ENCODE data around the gene ESR1. TPM values are rescaled to one million over a fixed set of nuclear protein-coding genes. Genes with fewer than 3 reads are reported as not detected.

ESR1 gene
- total and polyA plus RNA-seq, 9 donors = 6.6 to 44.5 (median 18.5) TPM

DNA sequence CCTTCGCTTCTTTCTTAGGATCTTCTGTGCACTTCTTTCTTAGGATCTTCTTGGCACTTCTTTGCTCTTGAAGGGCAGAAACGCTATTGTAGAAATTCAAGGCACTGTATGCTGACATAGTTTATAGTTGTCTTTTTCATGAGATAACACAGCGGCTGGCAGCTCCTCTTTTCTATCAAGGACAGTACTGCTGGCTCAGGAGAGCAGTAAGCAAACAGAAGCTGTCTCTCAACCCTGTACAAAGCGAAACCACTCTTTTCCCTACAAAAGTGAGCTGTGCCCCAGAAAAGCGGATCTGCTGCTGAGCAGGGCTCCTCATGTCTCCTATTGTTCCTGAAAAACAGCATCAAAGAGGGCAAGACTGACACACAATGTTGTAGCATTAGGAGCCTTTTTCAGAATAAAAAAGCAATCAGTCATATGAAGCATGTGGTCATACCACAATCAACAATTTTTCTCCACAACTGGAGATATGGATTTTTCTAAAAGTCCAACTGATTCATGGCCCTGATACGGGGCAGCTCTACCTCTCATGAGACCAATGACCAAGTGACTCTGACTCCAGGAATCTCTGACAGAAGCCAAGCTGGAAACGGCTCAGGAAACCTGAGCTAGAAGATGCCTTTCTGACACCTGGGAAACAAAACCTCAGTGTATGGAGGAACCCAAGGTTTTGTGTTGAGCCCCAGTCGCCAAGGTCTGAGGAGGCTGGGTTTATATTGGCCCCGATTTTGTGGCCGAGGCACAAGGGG is 255.9 kb downstream of the ESR1 start:
- peak overlapping the region in 1 of 2 donors; percentile 63 for H3K27ac ChIP-seq
- peak in 4 of 5 donors; percentile 27 to 44 (median 30) for DNase-seq
- H3K36me3 ChIP-seq = no peaks in the 10 kb centered on the region
- 36 to 45% (median 36%) methylated on average over 10 of the region's 10 CpGs for WGBS, 3 donors
- no peaks in the 10 kb centered on the region for H3K27me3 ChIP-seq
- peaks cover 12% of the 10 kb centered on the region for H3K4me1 ChIP-seq (ENCODE audit: insufficient read depth)
- intact Hi-C loops (cut with DNase I) = no loop called here
- H3K9me3 ChIP-seq = no peaks in the 10 kb centered on the region
- H3K4me3 ChIP-seq = no peak overlapping the region
- TF ChIP-seq, protein P1, sequence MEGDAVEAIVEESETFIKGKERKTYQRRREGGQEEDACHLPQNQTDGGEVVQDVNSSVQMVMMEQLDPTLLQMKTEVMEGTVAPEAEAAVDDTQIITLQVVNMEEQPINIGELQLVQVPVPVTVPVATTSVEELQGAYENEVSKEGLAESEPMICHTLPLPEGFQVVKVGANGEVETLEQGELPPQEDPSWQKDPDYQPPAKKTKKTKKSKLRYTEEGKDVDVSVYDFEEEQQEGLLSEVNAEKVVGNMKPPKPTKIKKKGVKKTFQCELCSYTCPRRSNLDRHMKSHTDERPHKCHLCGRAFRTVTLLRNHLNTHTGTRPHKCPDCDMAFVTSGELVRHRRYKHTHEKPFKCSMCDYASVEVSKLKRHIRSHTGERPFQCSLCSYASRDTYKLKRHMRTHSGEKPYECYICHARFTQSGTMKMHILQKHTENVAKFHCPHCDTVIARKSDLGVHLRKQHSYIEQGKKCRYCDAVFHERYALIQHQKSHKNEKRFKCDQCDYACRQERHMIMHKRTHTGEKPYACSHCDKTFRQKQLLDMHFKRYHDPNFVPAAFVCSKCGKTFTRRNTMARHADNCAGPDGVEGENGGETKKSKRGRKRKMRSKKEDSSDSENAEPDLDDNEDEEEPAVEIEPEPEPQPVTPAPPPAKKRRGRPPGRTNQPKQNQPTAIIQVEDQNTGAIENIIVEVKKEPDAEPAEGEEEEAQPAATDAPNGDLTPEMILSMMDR (IDR thresholded peaks at IDR 0.05) = no peak
- no peak for TF ChIP-seq EP300 (IDR thresholded peaks at IDR 0.05)
- TF ChIP-seq POLR2A (IDR thresholded peaks at IDR 0.05) = no peak

DNA sequence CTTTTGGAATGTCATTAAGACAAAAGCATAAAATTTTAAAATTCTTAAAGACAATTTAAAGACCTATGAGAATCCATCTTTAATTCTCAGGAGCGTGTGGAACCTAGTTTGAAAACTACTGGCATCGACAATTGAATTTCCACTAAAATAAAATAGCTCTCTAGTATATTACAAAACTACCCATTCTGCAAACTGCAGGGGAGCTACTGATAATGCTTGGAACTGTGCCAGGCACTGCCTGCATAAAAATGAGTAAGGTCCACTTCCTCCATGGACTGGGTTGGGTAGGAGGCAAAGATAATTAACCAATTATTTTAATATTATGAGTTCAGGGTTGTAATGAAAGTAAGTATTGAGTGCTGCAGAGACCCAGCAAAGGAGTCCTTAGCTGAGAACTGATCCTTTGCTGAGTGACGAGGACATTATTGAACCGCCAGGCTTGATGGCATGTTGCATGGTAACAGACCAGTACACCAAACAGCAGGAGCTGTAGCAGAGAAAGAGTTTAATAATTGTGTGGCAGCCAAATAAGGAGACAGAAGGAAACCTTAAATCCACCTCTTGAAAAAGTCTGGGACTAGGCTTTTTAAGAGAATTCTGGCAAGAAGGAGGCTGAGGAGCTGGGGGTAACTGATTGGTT is 261.3 kb downstream of the ESR1 start:
- TF ChIP-seq POLR2A (IDR thresholded peaks at IDR 0.05) (no peak), EP300 (IDR thresholded peaks at IDR 0.05) (no peak)
- TF ChIP-seq, protein P1 (IDR thresholded peaks at IDR 0.05) = no peak
- intact Hi-C loops (cut with DNase I) = no loop called here
- H3K36me3 ChIP-seq = no peaks in the 10 kb centered on the region
- WGBS, 3 donors = 93 to 94% (median 94%) methylated on average over 4 of the region's 4 CpGs
- no peaks in the 10 kb centered on the region for H3K9me3 ChIP-seq
- H3K27me3 ChIP-seq = no peaks in the 10 kb centered on the region
- DNase-seq = peak in 1 of 5 donors; percentile 38
- H3K4me3 ChIP-seq = no peak overlapping the region
- peaks cover 9% of the 10 kb centered on the region for H3K4me1 ChIP-seq (ENCODE audit: insufficient read depth)
- no peak overlapping the region for H3K27ac ChIP-seq

DNA sequence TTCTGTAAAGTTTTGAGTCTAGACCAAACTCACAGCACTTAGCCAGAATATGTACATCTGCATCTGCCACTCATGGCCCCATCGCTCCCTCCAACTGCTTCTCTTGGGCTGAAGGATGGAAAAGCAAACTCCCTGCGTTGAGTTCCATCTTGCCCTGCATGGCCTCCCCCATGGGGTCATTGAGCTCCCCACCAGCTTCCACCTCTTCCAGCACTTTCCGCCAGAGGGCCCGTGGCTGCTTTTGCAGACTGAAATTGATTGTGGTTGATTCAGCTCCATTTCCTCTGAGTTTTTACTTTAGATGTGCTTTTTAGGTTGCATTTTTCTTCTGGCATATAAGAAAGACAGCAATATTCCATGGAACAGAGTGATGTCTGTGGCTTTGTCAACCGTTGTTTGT is 263.1 kb downstream of the ESR1 start:
- no peak for TF ChIP-seq EP300 (IDR thresholded peaks at IDR 0.05)
- TF ChIP-seq, protein P1 (IDR thresholded peaks at IDR 0.05) = no peak
- TF ChIP-seq POLR2A (IDR thresholded peaks at IDR 0.05) = no peak
- intact Hi-C loops (cut with DNase I) = no loop called here
- no peaks in the 10 kb centered on the region for H3K9me3 ChIP-seq
- H3K4me1 ChIP-seq (ENCODE audit: insufficient read depth) = peaks cover 13% of the 10 kb centered on the region
- WGBS, 3 donors = 94 to 95% (median 94%) methylated on average over 5 of the region's 5 CpGs
- no peaks in the 10 kb centered on the region for H3K27me3 ChIP-seq
- H3K4me3 ChIP-seq = no peak overlapping the region
- no peak overlapping the region for H3K27ac ChIP-seq
- DNase-seq = no peak
- no peaks in the 10 kb centered on the region for H3K36me3 ChIP-seq

DNA sequence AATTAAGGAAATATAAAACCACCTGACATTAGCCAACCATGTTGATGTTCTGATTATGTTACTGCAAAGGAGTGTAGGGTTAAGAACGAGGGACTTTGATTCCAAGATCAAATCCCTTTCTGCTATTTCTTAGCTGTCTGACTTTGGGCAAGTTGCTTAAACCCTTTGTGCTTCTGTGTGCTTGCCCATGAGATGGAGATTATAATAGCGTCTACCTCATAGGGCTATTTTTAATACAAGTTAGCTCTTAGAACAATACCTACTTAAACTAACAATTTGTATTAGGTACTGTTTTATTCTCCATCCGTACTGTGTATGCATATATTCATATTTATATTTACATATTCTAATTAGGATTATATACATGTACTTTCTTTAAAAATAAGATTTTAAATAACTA is 263.8 kb downstream of the ESR1 start:
- intact Hi-C loops (cut with DNase I) = no loop called here
- 77 to 90% (median 83%) methylated on average over 3 of the region's 3 CpGs for WGBS, 3 donors
- TF ChIP-seq, protein P1 (IDR thresholded peaks at IDR 0.05) = no peak
- TF ChIP-seq POLR2A (IDR thresholded peaks at IDR 0.05) (no peak), EP300 (IDR thresholded peaks at IDR 0.05) (no peak)
- no peaks in the 10 kb centered on the region for H3K9me3 ChIP-seq
- no peaks in the 10 kb centered on the region for H3K27me3 ChIP-seq
- peaks cover 13% of the 10 kb centered on the region for H3K4me1 ChIP-seq (ENCODE audit: insufficient read depth)
- no peak for DNase-seq
- no peak overlapping the region for H3K4me3 ChIP-seq
- H3K36me3 ChIP-seq = no peaks in the 10 kb centered on the region
- no peak overlapping the region for H3K27ac ChIP-seq
